Kasumi-1 (cell line): ENCODE data around the gene ANTKMT.

Experiments
- DNase-seq, 2 experiments: peaks; one replicate each; lab custom pipeline; 2025; lab: John Stamatoyannopoulos, UW

Gene ANTKMT

DNA sequence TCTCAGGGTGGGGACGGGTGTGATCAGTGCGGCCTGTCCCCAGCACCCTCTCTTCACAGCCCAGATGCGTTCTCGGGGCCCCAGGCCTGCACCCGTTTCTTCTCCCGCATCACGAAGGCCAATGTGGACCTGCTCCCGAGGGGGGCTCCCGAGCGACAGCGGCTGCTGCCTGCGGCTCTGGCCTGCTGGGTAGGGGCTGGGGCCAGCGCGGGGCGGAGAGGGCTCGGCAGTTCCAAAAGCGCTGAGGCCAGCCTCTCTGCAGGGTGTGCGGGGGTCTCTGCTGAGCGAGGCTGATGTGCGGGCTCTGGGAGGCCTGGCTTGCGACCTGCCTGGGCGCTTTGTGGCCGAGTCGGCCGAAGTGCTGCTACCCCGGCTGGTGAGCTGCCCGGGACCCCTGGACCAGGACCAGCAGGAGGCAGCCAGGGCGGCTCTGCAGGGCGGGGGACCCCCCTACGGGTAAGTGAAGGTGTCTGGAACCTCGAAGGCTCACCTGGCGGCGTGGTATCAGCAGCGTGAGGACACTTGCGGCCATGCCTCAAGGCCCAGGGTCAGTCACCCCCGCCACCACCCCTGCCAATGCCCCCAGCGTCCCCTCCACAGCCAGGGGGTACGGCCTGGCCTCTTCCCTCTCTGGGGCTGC is 44.0 kb downstream of the ANTKMT start:
- DNase-seq = no peak

DNA sequence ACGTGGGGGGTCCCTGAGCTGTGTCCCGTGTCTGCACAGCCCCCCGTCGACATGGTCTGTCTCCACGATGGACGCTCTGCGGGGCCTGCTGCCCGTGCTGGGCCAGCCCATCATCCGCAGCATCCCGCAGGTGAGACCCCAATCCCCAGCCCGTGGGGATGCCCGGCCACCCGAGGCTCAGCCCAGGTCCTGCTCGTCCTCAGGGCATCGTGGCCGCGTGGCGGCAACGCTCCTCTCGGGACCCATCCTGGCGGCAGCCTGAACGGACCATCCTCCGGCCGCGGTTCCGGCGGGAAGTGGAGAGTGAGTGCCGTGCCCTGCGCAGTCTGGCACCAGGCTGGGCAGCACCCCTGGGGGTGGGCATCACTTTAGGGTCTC is 44.5 kb downstream of the ANTKMT start:
- DNase-seq = no peak

DNA sequence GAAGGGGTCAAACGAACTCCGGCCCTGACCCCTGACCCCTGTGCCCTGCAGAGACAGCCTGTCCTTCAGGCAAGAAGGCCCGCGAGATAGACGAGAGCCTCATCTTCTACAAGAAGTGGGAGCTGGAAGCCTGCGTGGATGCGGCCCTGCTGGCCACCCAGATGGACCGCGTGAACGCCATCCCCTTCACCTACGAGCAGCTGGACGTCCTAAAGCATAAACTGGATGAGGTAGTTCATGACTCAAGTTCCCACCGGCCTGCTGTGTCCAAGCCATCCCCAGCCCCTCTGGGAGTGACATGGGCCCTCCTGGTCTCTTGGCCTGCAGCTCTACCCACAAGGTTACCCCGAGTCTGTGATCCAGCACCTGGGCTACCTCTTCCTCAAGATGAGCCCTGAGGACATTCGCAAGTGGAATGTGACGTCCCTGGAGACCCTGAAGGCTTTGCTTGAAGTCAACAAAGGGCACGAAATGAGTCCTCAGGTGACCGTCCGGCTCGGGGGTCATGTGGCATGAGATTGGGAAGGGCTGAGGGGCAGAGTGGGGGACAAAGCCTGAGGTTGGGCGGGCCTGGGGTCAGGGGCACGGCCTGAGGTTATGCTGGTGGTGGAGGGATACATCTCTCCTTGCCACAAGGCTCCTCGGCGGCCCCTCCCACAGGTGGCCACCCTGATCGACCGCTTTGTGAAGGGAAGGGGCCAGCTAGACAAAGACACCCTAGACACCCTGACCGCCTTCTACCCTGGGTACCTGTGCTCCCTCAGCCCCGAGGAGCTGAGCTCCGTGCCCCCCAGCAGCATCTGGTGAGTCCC is 45.3 kb downstream of the ANTKMT start:
- DNase-seq = no peak

DNA sequence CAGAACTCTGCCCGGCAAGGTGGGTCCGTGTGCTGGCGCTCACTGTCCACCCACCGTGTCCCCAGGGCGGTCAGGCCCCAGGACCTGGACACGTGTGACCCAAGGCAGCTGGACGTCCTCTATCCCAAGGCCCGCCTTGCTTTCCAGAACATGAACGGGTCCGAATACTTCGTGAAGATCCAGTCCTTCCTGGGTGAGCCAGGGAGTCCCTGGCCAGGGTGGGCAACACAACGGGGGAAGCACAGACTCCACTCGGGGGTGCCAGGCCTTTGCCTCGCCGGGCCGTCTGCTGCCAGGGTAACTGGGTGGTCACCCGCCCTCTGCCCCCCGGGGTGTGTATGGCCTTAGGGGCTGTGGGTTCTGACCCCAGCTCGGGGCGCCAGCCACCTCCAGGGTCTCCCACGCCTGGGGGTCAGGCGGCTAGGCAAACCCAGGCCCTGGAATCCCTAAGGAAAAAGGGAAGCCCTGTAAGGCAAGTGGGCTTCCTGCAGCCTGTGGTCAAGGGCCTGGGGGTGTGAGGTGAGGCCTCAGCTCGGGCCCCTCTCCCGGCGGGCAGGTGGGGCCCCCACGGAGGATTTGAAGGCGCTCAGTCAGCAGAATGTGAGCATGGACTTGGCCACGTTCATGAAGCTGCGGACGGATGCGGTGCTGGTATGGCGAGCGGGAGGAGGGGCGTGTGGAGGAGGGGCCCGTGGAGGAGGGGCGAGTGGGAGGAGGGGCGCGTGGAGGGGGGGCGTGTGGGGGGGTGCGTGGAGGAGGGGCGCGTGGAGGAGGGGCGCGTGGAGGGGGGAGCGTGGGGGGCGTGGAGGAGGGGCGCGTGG is 46.1 kb downstream of the ANTKMT start:
- DNase-seq = no peak

DNA sequence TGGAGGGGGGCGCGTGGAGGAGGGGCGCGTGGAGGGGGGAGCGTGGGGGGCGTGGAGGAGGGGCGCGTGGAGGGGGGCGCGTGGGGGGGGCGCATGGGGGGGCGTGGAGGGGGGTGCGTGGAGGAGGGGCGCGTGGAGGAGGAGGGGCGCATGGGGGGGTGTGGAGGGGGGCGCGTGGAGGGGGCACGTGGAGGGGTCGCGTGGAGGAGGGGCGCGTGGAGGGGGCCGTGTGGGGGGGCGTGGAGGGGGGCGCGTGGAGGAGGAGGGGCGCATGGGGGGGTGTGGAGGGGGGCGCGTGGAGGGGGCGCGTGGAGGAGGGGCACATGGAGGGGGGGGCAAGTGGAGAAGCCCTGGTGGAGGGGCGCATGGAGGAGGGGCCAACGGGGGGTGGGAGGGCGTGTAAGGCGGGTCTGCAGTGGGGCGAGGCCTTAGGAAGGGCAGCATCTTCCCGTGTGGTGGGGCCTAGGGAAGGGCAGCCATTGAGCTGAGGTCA is 46.8 kb downstream of the ANTKMT start:
- DNase-seq = no peak

DNA sequence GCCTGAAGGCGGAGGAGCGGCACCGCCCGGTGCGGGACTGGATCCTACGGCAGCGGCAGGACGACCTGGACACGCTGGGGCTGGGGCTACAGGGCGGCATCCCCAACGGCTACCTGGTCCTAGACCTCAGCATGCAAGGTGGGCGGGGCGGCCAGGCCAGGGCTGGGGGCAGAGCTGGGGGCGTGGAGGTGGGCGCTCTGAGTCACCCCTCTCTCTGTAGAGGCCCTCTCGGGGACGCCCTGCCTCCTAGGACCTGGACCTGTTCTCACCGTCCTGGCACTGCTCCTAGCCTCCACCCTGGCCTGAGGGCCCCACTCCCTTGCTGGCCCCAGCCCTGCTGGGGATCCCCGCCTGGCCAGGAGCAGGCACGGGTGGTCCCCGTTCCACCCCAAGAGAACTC is 47.5 kb downstream of the ANTKMT start:
- DNase-seq = no peak

DNA sequence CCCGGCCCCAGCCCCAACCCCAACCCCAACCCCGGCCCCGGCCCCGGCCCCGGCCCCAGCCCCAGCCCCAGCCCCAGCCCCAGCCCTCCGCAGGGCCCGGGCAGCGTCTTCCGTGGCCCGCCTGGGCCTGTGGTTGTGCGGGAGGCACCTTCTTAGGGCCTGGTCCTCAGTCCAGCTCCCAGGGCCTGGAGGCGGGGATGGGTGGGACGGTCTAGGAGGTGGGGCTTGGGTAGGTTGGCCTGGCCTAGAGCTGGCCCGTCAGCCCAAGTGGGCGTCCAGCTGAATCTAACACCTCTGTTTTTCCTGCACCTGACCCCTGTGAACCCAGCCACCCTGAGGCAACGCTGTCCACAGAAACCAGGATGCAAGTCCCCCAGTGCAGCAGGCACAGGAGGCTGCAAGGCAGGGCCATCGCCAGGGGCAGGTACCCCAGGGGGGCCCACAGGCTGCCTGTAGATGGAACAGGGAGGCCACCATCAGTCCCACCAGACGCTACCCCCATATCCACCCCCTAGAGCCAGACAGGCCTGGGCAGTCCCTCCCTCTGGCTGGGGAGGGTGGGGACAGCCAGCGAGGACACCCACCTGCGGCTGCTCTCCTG is 48.3 kb downstream of the ANTKMT start:
- DNase-seq = no peak

DNA sequence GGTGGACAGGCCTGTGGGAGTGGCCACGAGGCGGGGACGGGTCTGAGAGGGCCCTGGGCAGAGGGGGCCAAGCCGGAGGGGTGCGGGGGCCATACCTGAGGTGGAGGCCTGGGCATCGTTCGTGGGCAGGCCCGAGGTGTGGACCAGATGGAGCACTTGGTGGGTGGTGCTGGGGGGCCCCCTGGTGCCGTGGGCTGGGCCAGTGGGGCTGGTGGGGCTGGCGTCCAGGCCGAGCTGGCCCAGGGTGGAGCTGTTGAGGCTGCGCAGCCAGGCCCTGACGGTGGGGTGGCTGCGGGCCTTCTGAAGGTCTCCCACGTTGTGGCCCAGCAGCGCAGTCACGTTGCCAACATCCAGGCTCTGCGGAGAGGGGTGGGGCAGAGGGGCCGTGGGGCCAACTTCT is 49.0 kb downstream of the ANTKMT start:
- DNase-seq = no peak

DNA sequence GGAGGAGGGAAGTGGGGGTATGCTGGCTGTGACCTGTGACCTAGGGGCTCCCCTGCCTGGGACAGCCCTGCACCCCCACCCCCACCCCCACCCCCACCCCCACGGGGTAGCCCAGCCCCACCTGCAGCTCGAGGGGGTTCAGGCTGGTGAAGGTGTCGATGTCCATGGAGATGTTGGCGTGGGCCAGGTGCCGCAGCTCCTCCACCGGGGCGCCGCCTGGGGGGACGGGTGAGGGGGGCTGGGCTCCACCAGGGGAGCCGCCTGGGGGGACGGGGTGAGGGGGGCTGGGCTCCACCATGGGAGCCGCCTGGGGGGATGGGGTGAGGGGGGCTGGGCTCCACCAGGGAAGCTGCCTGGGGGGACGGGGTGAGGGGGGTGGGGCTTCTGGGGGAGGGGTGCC is 49.5 kb downstream of the ANTKMT start:
- no peak for DNase-seq
